Esophagus squamous epithelium (tissue), 5 donors: ENCODE results near the gene EDA. TPM values are rescaled to one million over a fixed set of nuclear protein-coding genes. Genes with fewer than 3 reads are reported as not detected.
"Not testable (repeated sequence)": the region's sequence is repeated elsewhere in the genome, so short reads cannot be mapped to it uniquely, and the experiment has no call there.

Experiments
- DNase-seq: peaks from one replicate; lab custom pipeline; 2025; lab: John Stamatoyannopoulos, UW
- H3K27ac ChIP-seq, 4 donors: fragments of 200-600 bp; sonication (generic); one replicate each; pipeline ENCODE4 v1.5.1; 2016 to 2019; ENCODE audit warnings: mild to moderate bottlenecking in 1 of 4
- H3K27me3 ChIP-seq, 4 donors: fragments of 200-600 bp; sonication (generic); 1 replicate in 3 of 4; 2 replicates in 1 of 4; pipeline versions ENCODE4 v1.5.1 to v1.6.0; 2017 to 2021; ENCODE audit warnings: antibody characterized with exemption in 1 of 4
- H3K36me3 ChIP-seq, 3 donors: fragments of 200-600 bp; sonication (generic); one replicate each; pipeline ENCODE4 v1.5.1; 2016 to 2019
- H3K4me1 ChIP-seq, 3 donors: fragments of 200-600 bp; sonication (generic); one replicate each; pipeline ENCODE4 v1.5.1; 2017 to 2019
- H3K4me3 ChIP-seq, 4 donors: fragments of 200-600 bp; sonication (generic); 1 replicate in 3 of 4; 2 replicates in 1 of 4; pipeline ENCODE4 v1.5.1; 2016 to 2019; ENCODE audit warnings: mild to moderate bottlenecking in 2 of 4, moderate library complexity in 1 of 4
- H3K9me3 ChIP-seq, 3 donors: fragments of 200-600 bp; sonication (generic); one replicate each; pipeline ENCODE4 v1.5.1; 2016 to 2019
- CTCF ChIP-seq, 6 experiments: fragments of 450-650 bp in 4 of 6; fragments of 200-600 bp in 2 of 6; sonication (generic) in 2 of 6; IDR thresholded peaks; one replicate each; pipeline ENCODE4 v1.5.1; 2016 to 2019; ENCODE audit warnings: antibody characterized with exemption in 6 of 6, mild to moderate bottlenecking in 4 of 6, moderate library complexity in 4 of 6
- POLR2A ChIP-seq, 4 donors: fragments of 450-650 bp; IDR thresholded peaks; one replicate each; pipeline ENCODE4 v1.6.1; 2017; ENCODE audit warnings: antibody characterized with exemption in 4 of 4, mild to moderate bottlenecking in 4 of 4, moderate library complexity in 3 of 4
- WGBS, 2 donors: methylation state at CpG; one replicate each; pipeline ENCODE4 v1.1.5; 2018; 5-methylcytosine and 5-hydroxymethylcytosine counted together
- intact Hi-C: fragments of 100-400 bp; cut with DNase I; formaldehyde crosslinking; loops from one replicate; pipeline ENCODE4 v1.15.0; 2022
- total RNA-seq, 4 donors: library from RNA; depleted of rRNA; stranded (reverse); fragments of >200 nt; gene quantifications; one replicate each; pipeline ENCODE4 v1.1.0, GENCODE V29; 2016
- donor health status: DM: yes; HTN: yes; CAD: no.

The EDA gene
- total RNA-seq, 4 donors from 2014 or later: 1.5 to 2.9 (median 2.4) TPM

- Histone ChIP-seq H3K36me3 (no peaks in the 10 kb centered on the region), H3K9me3 (no peaks in the 10 kb centered on the region), H3K4me3 (no peak overlapping the region), H3K4me1 (no peaks in the 10 kb centered on the region), H3K27ac (no peak overlapping the region), H3K27me3 (no peaks in the 10 kb centered on the region)
- intact Hi-C loops: no loop called here
- whole genome bisulfite sequencing, 2 donors: 78 to 86% methylated on average over 3 of the region's 3 CpGs
- DNase-seq: no peak
- no peak for TF ChIP-seq POLR2A (IDR thresholded peaks at IDR 0.05)
- TF ChIP-seq CTCF (IDR thresholded peaks at IDR 0.05): no peak
Observed at GRCh38 chrX:69844636-69845035, 228.7 kb downstream of the EDA start.

GRCh38 chrX:69859999-69860398, 244.1 kb downstream of the EDA start:
- H3K27me3 ChIP-seq, H3K4me1 ChIP-seq, H3K4me3 ChIP-seq, intact Hi-C loops, H3K36me3 ChIP-seq, DNase-seq, H3K27ac ChIP-seq, H3K9me3 ChIP-seq: not testable (repeated sequence)

GRCh38 chrX:69876221-69876620, 260.3 kb downstream of the EDA start:
- no peak for TF ChIP-seq POLR2A (IDR thresholded peaks at IDR 0.05)
- no peak for TF ChIP-seq CTCF (IDR thresholded peaks at IDR 0.05)
- no peak overlapping the region for H3K4me3 ChIP-seq
- H3K36me3 ChIP-seq: no peaks in the 10 kb centered on the region
- H3K27me3 ChIP-seq: no peaks in the 10 kb centered on the region
- H3K9me3 ChIP-seq: no peaks in the 10 kb centered on the region
- H3K27ac ChIP-seq: no peak overlapping the region
- WGBS, 2 donors: 46 to 57% methylated on average over 1 of the region's 1 CpG
- intact Hi-C loops: no loop called here
- DNase-seq: no peak
- no peaks in the 10 kb centered on the region for H3K4me1 ChIP-seq

GRCh38 chrX:69884210-69884609, 268.3 kb downstream of the EDA start:
- H3K27me3 ChIP-seq: no peaks in the 10 kb centered on the region
- intact Hi-C loops: no loop called here
- TF ChIP-seq POLR2A (IDR thresholded peaks at IDR 0.05) (no peak), CTCF (IDR thresholded peaks at IDR 0.05) (no peak)
- H3K9me3 ChIP-seq: peaks cover 0 to 9% (median 0%) of the 10 kb centered on the region in 3 donors
- 48 to 78% methylated on average over 1 of the region's 1 CpG for WGBS, 2 donors
- H3K4me1 ChIP-seq: no peaks in the 10 kb centered on the region
- no peaks in the 10 kb centered on the region for H3K36me3 ChIP-seq
- no peak overlapping the region for H3K27ac ChIP-seq
- no peak for DNase-seq
- no peak overlapping the region for H3K4me3 ChIP-seq

- Histone ChIP-seq H3K27me3 (no peaks in the 10 kb centered on the region), H3K4me3 (no peak overlapping the region), H3K36me3 (no peaks in the 10 kb centered on the region), H3K4me1 (no peaks in the 10 kb centered on the region), H3K9me3 (no peaks in the 10 kb centered on the region), H3K27ac (no peak overlapping the region)
- TF ChIP-seq POLR2A (IDR thresholded peaks at IDR 0.05) (no peak), CTCF (IDR thresholded peaks at IDR 0.05) (no peak)
- WGBS, 2 donors: 14 to 38% methylated on average over 1 of the region's 1 CpG
- no peak for DNase-seq
- intact Hi-C loops: no loop called here
Observed at GRCh38 chrX:69896046-69896445, 280.1 kb downstream of the EDA start.

GRCh38 chrX:69900491-69900890, 284.6 kb downstream of the EDA start:
- Histone ChIP-seq H3K27me3 (no peaks in the 10 kb centered on the region), H3K9me3 (no peaks in the 10 kb centered on the region), H3K27ac (no peak overlapping the region), H3K4me3 (no peak overlapping the region), H3K36me3 (no peaks in the 10 kb centered on the region), H3K4me1 (no peaks in the 10 kb centered on the region)
- no peak for TF ChIP-seq CTCF (IDR thresholded peaks at IDR 0.05)
- TF ChIP-seq POLR2A (IDR thresholded peaks at IDR 0.05): no peak
- DNase-seq: no peak
- WGBS, 2 donors: 73 to 80% methylated on average over 1 of the region's 1 CpG
- intact Hi-C loops: no loop called here
